Measurements from ENCODE around the gene ZNF506.

DNA sequence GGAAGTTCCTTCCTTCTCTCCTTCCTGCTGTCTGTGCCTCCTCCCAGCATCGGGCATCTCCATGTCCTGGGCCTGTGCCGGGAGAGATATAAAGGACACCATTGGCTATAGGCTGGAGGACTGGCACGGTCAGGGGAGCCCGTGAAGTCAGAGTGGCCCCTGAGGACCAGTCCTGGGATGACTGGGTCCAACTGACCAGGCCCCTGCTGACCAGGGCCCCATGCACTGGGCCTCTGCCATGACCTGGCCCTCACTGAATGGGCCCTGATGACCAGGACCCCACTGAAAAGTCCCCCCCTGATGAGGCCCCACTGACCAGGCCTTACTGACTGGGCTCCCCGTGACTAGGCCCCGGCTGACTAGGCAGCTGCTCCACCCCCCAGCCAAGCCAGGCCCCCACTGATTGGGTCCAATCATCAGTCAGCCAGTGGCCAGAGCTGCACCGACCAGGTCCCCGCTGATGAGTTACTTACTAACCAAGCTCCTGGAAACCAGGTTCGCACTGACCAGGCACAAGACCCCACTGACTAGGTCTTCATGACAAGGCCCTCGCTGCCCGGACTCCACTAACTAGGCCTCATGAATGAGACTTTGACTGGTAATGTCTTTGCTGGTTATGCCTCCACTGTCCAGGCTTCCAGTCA, 68.7 kb downstream of the ZNF506 start:
- TF ChIP-seq, protein P1, sequence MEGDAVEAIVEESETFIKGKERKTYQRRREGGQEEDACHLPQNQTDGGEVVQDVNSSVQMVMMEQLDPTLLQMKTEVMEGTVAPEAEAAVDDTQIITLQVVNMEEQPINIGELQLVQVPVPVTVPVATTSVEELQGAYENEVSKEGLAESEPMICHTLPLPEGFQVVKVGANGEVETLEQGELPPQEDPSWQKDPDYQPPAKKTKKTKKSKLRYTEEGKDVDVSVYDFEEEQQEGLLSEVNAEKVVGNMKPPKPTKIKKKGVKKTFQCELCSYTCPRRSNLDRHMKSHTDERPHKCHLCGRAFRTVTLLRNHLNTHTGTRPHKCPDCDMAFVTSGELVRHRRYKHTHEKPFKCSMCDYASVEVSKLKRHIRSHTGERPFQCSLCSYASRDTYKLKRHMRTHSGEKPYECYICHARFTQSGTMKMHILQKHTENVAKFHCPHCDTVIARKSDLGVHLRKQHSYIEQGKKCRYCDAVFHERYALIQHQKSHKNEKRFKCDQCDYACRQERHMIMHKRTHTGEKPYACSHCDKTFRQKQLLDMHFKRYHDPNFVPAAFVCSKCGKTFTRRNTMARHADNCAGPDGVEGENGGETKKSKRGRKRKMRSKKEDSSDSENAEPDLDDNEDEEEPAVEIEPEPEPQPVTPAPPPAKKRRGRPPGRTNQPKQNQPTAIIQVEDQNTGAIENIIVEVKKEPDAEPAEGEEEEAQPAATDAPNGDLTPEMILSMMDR (conservative IDR thresholded peaks at IDR 0.05; ENCODE audit: low read length), result no peak
- TF ChIP-seq EZH2phosphoT487 (IDR thresholded peaks at IDR 0.05; ENCODE audit: borderline replicate concordance), result no peak
